WERI-Rb-1 (cell line): Measurements from ENCODE around the gene MED26.

Source experiments
- DNase-seq: peaks from one replicate; pipeline ENCODE4 v3.0.0-alpha.2; 2020
- H3K27ac ChIP-seq: fragments of 250-450 bp; sonication (Bioruptor Pico); 2 replicates; pipeline ENCODE4 v1.5.1; 2020; ENCODE audit warnings: mild to moderate bottlenecking, moderate library complexity
- H3K27me3 ChIP-seq: fragments of 250-450 bp; sonication (Bioruptor Pico); 2 replicates; pipeline ENCODE4 v1.5.1; 2021; ENCODE audit warnings: mild to moderate bottlenecking, low read depth, moderate library complexity; ENCODE audit not compliant: insufficient read depth, severe bottlenecking
- H3K36me3 ChIP-seq: fragments of 250-450 bp; sonication (Bioruptor Pico); 2 replicates; pipeline ENCODE4 v1.5.1; 2020; ENCODE audit warnings: mild to moderate bottlenecking, moderate library complexity
- H3K4me3 ChIP-seq: 2 replicates; pipeline ENCODE4 v1.5.1; 2011; ENCODE audit warnings: low read depth, mild to moderate bottlenecking, control low read depth, low read length
- H3K9me3 ChIP-seq: fragments of 250-450 bp; sonication (Bioruptor Pico); 2 replicates; pipeline ENCODE4 v1.5.1; 2021; ENCODE audit warnings: mild to moderate bottlenecking, moderate library complexity; ENCODE audit not compliant: severe bottlenecking
- TF ChIP-seq, protein P1 (sequence below): IDR thresholded peaks from 2 replicates; pipeline ENCODE4 v1.5.1; 2011; ENCODE audit warnings: low read depth, mild to moderate bottlenecking, control low read depth, inconsistent platforms, low read length

MED26 gene

GRCh38 chr19:16585094-16585801, 42.8 kb downstream of the MED26 start:
- no peaks in the 10 kb centered on the region for H3K9me3 ChIP-seq
- H3K27ac ChIP-seq: peak overlapping the region; percentile 90
- H3K36me3 ChIP-seq: no peaks in the 10 kb centered on the region; the same call in 1 of the 2 replicates
- H3K4me3 ChIP-seq: peak overlapping the region; percentile 41
- no peaks in the 10 kb centered on the region for H3K27me3 ChIP-seq
- DNase-seq: no peak
- TF ChIP-seq, protein P1, sequence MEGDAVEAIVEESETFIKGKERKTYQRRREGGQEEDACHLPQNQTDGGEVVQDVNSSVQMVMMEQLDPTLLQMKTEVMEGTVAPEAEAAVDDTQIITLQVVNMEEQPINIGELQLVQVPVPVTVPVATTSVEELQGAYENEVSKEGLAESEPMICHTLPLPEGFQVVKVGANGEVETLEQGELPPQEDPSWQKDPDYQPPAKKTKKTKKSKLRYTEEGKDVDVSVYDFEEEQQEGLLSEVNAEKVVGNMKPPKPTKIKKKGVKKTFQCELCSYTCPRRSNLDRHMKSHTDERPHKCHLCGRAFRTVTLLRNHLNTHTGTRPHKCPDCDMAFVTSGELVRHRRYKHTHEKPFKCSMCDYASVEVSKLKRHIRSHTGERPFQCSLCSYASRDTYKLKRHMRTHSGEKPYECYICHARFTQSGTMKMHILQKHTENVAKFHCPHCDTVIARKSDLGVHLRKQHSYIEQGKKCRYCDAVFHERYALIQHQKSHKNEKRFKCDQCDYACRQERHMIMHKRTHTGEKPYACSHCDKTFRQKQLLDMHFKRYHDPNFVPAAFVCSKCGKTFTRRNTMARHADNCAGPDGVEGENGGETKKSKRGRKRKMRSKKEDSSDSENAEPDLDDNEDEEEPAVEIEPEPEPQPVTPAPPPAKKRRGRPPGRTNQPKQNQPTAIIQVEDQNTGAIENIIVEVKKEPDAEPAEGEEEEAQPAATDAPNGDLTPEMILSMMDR: no peak

DNA sequence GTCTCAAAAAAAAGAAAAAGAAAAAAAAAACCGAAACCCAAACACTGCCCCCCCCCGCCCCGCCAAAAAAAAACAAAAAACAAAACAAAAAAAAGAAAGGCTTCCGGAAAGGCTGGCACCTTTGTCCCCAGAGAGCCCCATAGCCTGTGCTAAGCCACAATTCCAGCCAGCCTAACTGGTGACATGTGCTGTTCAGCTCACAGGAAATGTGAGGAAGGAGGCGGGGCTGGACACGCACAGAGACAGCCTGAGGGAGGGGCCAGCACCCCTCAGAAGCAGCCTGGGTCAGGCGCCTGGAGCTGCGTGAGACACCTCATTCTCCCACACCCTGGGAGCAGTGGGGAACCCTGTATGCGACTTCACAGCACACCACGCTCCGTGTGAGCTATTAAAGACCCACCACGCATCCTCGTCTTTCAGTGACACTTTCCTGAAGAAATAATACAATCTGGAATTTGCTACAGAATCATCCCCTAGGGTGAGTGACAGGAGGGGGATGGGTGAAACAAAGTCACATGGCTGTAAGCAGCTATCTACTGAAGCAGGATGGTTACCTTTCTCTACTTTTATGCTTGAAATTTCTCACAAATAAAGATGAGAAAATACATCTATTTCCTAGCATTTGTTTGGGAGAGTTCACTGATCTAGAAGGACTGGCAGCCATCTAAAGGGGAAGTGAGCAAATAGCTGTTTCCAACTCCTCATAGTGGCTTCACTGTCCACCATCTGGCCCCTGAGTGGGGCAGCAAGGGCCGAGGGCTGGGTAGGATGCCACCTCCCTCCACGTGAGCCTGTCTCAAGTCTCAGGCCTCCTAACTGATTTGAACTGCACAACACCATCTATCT, 43.5 kb downstream of the MED26 start:
- Histone ChIP-seq H3K36me3 (no peaks in the 10 kb centered on the region; the same call in 1 of the 2 replicates), H3K27me3 (no peaks in the 10 kb centered on the region), H3K27ac (peak overlapping the region; percentile 90), H3K4me3 (peak overlapping the region; percentile 41), H3K9me3 (no peaks in the 10 kb centered on the region)
- DNase-seq: peak; percentile 91
- TF ChIP-seq, protein P1: no peak

GRCh38 chr19:16582486-16583261, 45.3 kb downstream of the MED26 start:
- Histone ChIP-seq H3K27ac (peak overlapping the region; percentile 90; the same call in 1 of the 2 replicates), H3K9me3 (no peaks in the 10 kb centered on the region), H3K4me3 (no peak overlapping the region), H3K36me3 (peaks cover 12% of the 10 kb centered on the region), H3K27me3 (no peaks in the 10 kb centered on the region)
- TF ChIP-seq, protein P1: no peak
- DNase-seq: no peak

DNA sequence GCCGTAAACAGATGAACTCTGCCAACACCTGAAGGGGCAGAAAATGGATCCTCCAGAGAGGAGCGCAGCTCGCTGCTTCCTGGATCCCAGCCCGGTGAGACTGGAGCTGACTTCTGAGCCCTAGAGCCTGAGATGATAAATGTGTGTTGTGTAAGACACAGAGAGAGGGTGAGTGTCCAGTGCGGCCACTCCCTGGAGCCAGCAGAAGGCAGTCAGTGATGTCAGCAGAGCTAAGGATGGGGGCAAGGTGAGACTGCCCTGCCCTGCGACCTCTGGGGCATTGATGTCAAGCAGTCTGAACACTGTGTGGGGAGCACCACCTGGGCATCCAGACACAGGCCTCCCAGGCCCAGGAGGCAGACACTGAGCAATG, 46.0 kb downstream of the MED26 start:
- DNase-seq: no peak
- H3K9me3 ChIP-seq: no peaks in the 10 kb centered on the region
- H3K4me3 ChIP-seq: no peak overlapping the region
- no peak overlapping the region for H3K27ac ChIP-seq
- H3K27me3 ChIP-seq: no peaks in the 10 kb centered on the region
- peaks cover 18% of the 10 kb centered on the region for H3K36me3 ChIP-seq
- TF ChIP-seq, protein P1: no peak

DNA sequence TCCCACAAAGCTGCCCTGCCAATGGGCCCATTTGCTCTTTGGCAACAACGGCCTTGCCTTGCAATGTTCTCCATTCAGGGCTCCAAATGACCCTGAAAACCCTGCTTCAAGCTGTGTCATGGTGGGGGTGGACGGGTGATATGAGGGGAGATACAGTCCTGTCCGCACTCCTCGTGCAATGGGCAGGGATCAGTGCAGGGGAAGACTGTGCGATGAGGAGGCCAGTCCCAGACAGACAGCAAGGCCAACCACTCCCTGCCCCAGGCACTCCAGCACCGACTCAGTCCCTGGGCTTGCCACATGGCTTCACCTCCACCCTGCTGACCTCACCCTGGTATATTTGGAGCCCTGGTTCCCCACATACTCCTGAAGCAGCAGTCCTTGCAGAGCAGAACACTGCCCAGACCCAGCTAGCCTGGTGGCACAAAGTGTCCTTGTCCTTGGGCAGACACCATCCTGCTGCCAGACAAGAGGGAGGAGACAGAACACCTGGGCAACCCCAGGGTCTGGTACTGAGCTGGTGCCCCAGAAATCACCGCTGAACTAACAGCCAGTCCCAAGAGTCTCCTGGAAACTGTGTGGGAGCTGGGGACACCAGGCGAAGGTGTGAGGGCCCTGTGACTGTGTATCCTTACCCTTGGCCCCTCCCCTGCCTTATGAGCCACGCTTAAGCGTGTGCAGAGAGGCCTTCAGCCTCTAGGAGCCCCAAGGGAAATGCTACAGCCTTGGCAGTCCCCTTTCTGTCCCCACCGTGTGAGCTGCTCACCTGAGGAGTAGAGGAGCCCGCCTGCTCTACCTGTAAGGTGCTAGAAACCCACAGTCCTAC, 46.6 kb downstream of the MED26 start:
- no peaks in the 10 kb centered on the region for H3K27me3 ChIP-seq
- H3K27ac ChIP-seq: no peak overlapping the region

More for the DNA sequence above, 46.6 kb downstream of the MED26 start:
- no peak overlapping the region for H3K4me3 ChIP-seq
- DNase-seq: no peak
- TF ChIP-seq, protein P1: no peak
- peaks cover 24% of the 10 kb centered on the region for H3K36me3 ChIP-seq
- H3K9me3 ChIP-seq: no peaks in the 10 kb centered on the region
